HL-60 (cell line): ENCODE measurements around the gene POR.

Source experiments
- DNase-seq, 2 experiments: peaks; one replicate each; pipeline ENCODE4 v3.0.0-alpha.2; 2010 to 2020; ENCODE audit warnings: low read depth in 1 of 2, low spot score in 1 of 2
- H3K27ac ChIP-seq: fragments of 250-450 bp; sonication (Bioruptor Pico); replicated peaks from 2 replicates; pipeline ENCODE4 v1.5.1; 2020; ENCODE audit warnings: mild to moderate bottlenecking, moderate library complexity
- H3K27me3 ChIP-seq: fragments of 250-450 bp; sonication (Bioruptor Pico); 2 replicates; pipeline ENCODE4 v1.5.1; 2021; ENCODE audit warnings: mild to moderate bottlenecking, moderate library complexity; ENCODE audit not compliant: insufficient read depth, poor library complexity, severe bottlenecking
- H3K4me3 ChIP-seq: replicated peaks from 2 replicates; pipeline ENCODE4 v1.5.1; 2011; ENCODE audit warnings: mild to moderate bottlenecking, control low read depth, low read length; ENCODE audit not compliant: insufficient read depth
- CTCF ChIP-seq: IDR thresholded peaks from one replicate; pipeline ENCODE4 v1.5.1; 2011; ENCODE audit warnings: low read length, control low read depth, inconsistent platforms; ENCODE audit not compliant: insufficient read depth
- GABPA ChIP-seq: IDR thresholded peaks from 2 replicates; pipeline ENCODE4 v1.6.1; 2012; ENCODE audit warnings: low read depth
- POLR2AphosphoS5 ChIP-seq: IDR thresholded peaks from 2 replicates; pipeline ENCODE4 v1.6.1; 2012; ENCODE audit warnings: low read depth
- REST ChIP-seq: IDR thresholded peaks from 2 replicates; pipeline ENCODE4 v1.6.1; 2012; ENCODE audit warnings: low read depth; ENCODE audit not compliant: insufficient replicate concordance
- SPI1 ChIP-seq: IDR thresholded peaks from 2 replicates; pipeline ENCODE4 v1.6.1; 2012; ENCODE audit warnings: low read depth, mild to moderate bottlenecking, borderline replicate concordance

POR gene

DNA sequence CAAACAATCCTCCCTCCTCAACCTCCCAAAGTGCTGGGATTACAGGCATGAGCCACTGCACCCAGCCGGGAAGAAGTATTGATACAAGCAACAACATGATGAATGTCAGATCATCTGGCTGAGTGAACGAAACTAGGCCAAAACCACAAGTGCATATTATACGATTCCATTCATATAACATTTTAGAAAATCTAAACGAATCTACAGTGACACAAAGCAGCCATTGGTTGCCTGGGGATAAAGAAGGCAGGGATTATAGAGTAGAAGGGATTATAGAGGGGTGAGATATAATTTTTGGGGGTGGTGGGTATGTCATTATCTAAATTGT is 47.6 kb upstream of the POR start:
- no peak overlapping the region for H3K27ac ChIP-seq
- no peak for DNase-seq
- no peaks in the 10 kb centered on the region for H3K27me3 ChIP-seq
- TF ChIP-seq GABPA (no peak), CTCF (no peak), POLR2AphosphoS5 (no peak), SPI1 (no peak), REST (no peak)
- no peak overlapping the region for H3K4me3 ChIP-seq

DNA sequence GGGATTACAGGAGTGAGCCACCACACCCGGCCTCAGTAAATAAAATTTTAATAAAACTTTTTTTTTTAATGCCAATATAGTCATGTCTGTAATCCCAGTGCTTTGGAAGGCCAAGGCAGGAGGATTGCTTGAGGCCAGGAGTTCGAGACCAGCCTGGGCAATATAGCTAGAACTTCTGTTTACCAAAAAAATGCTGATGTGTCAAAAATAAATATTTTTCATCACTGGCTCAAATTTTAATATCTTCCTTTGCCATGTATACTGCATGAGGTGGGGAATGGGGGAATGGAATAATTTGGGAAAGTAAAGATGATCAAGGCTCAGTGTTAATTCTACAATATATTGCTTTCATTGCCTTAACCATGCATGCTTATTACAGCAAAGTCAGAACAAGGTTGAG is 46.8 kb upstream of the POR start:
- no peak for DNase-seq
- H3K4me3 ChIP-seq: no peak overlapping the region
- H3K27me3 ChIP-seq: no peaks in the 10 kb centered on the region
- TF ChIP-seq POLR2AphosphoS5: no peak
- TF ChIP-seq GABPA: no peak
- H3K27ac ChIP-seq: no peak overlapping the region

DNA sequence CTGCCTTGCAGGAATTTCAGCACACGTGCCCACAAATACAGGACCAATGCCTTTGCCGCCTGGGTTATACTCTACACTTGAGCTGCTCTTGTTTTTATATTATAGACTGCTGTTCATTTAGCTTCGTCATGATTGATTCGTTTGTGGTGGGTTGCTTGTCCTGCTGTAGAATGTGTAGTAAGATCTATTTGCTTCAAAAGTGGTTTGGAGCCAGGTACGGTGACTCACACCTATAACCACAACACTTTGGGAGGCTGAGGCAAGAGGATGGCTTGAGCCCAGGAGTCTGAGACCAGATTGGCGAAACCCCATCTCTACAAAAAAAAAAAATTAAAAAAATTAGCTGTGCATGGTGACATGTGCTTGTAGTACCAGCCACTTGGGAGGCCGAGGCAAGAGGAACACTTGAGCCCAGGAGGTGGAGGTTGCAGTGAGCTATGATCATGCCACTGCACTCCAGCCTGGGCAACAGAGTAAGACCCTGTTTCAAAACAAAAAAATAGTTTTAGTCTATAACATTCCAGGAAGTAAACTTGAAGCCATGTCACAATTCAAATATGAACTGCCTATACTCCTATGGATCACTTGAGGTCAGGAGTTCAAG is 45.1 kb upstream of the POR start:
- TF ChIP-seq REST: no peak
- TF ChIP-seq SPI1: no peak
- no peak for TF ChIP-seq CTCF
- no peak for TF ChIP-seq POLR2AphosphoS5
- no peak for TF ChIP-seq GABPA

DNA sequence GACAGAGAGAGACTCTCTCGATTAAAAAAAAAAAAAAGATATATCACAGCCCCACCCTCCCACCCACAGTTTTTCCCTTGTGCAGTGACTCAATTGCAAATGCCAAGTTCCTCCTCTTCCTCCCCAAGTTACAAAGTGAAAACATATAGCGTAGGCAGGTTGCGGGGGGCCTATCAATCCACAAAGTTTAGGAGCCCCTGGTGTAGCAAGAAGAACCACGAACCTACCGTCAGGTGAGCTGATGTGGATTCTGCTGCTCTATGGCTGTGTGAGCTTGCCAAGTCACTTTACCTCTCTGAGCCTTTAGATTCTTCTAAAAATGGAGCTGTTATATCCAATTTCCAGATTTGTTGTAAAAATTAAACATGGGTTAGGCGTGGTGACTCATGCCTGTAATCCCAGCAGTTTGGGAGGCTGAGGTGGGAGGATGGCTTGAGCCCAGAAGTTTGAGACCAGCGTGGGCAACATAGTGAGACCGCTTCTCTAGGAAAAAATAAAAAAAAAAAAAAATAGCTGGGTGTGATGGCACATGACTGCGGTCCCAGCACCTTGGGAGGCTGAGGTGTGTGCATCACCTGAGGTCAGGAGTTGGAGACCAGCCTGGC is 44.3 kb upstream of the POR start:
- TF ChIP-seq SPI1 (no peak), REST (no peak), GABPA (no peak), CTCF (no peak)
- H3K27me3 ChIP-seq: no peaks in the 10 kb centered on the region
- no peak for DNase-seq
- H3K27ac ChIP-seq: no peak overlapping the region
- no peak overlapping the region for H3K4me3 ChIP-seq

More for the DNA sequence above, 45.1 kb upstream of the POR start:
- H3K27ac ChIP-seq: no peak overlapping the region
- H3K27me3 ChIP-seq: no peaks in the 10 kb centered on the region
- H3K4me3 ChIP-seq: no peak overlapping the region
- DNase-seq: no peak
